DMS79 treated with DMSO at 0.1 percent for 48 hours (cell line): ENCODE data around the gene NAGPA.
"Not testable (repeated sequence)": the region's sequence is repeated elsewhere in the genome, so short reads cannot be mapped to it uniquely, and the experiment has no call there.

Source experiments
- DNase-seq: peaks from one replicate; lab custom pipeline; 2025; lab: John Stamatoyannopoulos, UW

Gene NAGPA

DNA sequence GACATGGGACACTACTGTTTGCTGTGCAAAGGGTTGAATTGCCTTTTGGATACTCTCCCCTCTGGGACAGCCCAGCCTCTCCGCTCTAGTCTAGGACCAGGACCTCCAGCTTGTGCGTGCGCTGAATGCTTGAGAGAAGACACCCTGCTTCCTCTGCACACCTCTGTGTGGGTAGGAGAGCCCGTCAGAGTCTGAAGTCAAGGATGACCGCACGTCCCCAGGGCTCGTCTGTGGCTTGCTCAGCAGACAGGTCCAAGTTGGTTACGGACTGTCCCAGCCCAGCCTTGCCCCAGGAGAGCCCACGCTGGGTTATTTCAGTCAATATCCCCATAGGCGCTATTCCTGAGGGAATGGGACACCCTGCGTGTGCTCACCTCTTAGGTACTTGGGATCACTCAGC lies 28.3 kb upstream of the NAGPA start:
- DNase-seq: no peak

DNA sequence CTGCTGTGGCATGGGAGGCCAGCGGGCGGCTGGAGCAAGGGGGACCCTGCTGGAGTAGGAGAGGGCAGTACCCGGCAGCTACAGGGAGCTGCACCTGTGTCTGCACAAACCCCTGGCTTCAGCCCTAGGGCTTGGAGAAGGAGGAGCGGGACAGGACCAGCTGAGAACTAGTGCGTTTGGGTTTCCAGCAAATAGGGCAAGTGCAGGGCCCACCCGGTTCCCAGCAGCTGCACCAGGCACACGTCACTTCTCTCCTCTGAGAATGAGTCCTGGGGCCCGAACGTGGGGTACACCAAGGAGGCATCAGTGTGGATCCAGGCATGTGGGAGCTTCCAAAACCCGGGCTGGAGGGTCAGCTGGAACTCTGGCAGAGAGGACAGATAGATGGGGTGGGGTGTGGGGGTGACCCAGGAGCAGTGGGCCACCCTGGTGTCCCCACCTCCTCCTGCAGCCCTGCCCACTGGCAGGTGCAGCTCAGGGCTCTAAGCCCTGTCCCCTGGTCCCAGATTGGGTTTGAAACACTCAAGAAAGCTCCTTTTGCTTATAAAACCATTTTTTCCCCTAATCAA lies 26.4 kb upstream of the NAGPA start:
- no peak for DNase-seq

DNA sequence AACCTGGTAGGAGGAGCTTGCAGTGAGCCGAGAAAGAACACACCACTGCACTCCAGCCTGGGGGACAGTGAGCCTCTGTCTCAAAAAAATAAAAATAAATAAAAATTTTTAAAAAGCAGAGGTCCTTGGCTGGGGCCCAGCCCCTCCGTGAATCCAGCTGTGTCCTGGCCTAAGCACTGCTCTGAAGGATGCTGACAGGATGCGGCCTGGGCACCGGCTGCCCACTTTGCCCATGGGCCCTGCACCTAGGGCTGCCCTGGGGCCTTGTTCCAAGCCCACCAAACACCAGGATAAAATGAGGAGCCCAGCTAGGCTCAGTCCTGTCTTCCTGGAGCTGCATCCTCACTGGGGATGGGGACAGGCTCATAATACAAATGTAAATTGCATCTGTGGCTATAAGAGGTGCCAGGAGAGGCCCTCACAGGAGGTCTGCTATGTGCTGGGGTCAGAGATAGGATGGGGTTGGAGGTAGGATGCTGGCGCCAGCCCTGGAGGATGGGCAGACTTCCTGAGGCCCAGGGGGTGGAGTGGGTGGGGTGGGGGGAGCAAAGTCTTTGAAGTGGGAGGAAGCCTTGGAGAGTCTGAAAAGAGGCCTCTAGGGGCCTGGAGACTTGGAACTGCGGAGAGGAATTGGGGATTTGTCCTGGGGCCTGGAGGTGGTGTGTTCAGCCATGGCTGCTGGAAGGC lies 25.8 kb upstream of the NAGPA start:
- DNase-seq: no peak

DNA sequence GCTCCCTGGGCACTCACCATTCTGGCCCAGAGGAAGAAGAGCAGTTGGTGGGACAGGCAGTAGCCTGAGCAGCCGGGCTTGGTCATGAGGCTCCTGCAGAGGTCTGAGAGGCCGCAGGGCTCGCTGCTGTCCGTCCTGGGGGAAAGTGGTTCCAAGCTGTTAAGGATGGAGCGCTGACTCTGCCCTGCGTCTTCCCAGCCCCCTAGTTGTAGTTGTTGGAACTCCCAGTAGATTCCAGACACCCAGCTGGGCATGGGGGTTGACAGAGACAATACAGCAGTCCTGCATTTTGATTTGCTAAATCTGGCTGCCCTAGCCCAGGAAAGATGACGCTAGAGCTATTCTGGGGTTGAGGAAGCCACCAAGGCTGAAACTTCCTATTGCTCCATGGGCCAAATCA lies 24.7 kb upstream of the NAGPA start:
- DNase-seq: no peak

DNA sequence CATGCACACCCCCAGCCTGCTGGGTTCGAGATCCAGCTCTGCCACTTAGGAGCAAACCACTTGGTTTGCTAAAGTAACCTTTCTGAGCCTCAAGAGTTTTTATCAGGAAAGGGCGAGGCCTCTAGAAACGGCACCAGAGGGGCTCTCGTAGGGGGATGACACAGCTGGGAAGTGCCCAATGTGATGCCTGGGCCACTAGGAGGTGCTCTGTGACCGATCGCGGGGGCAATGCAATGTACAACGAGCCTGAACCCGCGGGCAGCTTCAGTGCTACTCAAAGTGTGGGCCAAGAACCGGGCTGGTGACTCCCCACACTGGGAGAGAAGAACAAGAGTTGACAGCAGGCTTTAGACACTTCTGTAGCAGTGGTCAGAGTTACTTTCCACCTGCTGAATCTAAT lies 22.6 kb upstream of the NAGPA start:
- DNase-seq: no peak

DNA sequence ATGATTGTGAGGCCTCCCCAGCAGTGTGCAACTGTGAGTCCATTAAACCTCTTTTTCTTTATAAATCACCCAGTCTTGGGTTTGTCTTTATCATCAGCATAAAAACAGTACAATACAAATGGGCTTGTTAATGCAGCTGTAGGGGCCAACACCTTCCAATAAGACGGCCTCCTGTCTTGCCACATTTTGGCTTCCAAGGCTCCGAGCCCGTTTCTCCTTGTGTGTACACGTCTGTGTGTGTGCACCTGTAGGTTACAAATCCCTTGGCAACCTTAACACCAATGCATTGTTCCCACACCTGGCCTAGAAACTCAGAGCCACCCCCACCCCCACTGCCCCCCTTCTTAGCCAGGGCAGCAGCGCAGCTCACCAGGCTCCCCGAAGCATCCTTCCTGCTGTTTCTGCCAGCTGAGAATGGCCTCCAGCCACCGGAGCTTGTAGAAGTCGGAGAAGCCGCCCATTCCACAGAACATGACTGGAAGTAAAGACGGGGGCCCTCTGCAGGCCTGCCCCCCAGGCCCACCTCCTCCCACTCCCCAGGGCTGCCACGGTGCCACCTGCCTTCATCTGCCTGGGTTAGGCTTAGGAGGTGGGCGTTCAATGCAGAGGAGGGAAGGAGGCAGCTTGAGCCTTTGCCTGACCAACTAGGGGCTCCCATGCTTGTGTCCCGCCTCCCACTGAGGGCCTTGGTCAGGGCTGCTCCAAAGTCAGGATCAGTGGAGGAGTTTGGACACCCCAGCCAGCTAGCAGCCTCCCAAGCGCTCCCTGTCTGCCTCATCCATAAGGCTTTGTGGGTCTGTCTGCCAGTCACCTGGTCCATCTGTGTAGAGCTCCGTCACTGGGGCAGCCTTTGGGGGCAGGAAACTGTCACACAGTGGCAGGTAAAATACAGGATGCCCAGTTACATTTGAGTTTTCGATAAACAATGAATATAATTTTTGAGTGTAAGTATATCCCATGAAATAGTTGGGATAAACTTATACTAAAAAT lies 21.4 kb upstream of the NAGPA start:
- DNase-seq: no peak

DNA sequence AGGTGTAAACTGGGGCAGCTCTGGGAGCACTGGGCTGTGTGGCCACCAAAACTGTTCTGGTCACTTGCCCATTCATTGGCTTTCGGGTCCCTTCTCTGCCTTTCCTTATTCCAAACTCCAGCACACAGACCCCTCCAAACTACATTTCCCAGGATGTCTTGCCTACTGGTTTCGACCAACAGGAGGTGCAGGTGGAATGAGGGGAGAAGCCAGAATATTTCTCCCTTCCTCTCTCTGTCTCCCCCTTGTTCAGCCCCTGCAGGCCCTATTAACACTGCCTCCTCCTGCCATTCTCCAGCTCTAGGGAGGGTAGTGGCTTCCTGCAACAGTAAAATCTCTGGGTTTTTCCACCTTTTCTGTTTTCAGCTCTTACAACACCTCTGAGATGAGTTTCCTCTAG lies 13.2 kb upstream of the NAGPA start:
- no peak for DNase-seq

DNA sequence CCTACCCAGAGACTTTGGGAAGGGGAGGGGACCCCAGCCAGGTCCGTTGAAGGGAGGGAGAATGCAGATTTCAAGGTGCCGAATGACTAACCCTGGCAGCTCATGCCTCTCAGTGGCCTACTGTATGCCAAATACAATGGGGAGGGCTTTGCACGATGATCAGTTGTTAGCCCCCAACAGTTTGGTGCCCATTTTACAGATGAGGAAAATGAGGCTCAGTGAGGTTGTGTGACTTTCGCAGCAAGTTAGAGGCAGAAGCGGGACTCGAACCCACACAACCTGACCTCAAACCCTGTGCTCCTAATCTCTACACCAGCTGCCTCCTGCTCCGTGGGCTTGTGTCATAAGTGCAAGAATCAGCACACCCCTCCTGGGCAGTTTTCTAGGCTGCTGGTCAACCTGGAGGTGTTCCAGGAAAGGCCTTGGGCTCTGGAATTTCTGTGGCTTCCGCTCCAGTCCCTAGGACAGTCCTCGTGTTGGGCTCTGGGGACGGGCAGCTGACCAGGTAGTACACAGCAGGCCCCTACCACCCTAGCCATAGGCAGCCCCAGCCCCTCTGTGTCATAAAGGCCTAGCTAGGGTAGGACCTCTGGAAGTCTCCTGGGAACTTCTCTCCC lies 11.9 kb upstream of the NAGPA start:
- DNase-seq: no peak

DNA sequence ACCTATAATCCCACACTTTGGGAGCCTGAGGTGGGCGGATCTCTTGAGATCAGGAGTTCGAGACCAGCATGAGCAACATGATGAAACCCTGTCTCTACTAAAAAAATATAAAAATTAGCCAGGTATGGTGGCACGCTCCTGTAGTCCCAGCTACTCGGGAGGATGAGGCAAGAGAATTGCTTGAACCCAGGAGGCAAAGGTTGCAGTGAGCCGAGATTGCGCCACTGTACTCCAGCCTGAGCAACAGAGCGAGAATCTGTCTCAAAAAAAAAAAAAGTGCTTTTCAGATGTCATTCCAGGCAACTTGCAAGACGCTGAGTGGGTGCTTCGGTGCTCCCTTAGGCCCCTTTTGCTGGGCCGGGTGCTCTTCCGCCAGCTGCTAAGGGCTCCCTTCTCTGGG lies 10.8 kb upstream of the NAGPA start:
- not testable (repeated sequence) for DNase-seq

DNA sequence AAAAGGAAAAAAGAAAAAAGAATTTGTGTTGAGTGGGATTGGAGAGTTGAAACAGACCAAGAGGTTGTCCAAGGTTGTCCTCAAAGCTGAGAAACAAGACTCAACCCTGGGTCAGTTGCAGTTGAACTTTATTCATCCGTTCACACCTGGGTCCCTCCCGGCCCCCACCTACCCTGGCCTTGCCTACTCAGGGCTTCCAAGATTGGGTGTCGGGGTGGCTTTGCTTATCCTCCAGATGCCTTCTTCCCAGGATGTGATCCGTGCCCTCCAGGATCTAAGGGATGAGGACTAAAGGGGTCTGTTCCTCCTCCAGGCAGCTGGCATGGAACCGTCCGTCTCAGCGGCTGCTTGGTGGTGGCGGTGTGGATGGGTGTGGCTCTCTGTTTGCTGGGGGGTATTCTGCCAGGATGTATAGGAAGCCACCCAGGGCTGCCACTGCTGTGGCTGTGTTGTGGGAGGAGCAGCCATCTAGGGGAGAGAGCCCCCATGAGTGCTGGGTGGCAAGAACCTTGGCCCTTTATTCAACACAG lies 10.3 kb upstream of the NAGPA start:
- DNase-seq: no peak

DNA sequence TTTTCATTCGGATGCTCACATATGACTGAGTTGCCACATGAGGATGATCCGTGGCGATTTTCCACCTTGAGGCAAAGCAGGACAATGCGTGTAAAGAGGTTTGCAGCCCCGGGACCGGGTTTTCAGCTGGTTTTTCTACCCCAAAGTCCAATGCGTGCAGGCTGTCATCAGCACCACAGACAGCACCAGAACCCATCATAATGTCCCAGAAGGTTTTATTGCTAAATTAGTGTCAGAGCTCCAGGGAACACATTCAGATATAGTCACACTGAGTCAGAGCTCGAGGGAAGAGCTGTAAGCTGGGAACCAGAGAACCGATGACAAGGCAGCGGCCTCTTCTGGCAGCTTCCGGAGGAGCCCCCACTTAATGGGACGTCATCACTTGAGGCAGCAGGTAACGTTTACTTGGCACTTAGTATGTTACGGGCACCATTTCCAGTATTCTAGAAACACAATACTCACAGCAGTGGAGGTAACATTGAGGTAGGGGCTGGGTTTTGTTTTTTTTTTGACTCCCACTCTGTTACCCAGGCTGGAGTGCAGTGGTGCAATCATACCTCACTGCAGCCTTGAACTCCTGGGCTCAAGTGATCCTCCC lies 8.9 kb upstream of the NAGPA start:
- no peak for DNase-seq

DNA sequence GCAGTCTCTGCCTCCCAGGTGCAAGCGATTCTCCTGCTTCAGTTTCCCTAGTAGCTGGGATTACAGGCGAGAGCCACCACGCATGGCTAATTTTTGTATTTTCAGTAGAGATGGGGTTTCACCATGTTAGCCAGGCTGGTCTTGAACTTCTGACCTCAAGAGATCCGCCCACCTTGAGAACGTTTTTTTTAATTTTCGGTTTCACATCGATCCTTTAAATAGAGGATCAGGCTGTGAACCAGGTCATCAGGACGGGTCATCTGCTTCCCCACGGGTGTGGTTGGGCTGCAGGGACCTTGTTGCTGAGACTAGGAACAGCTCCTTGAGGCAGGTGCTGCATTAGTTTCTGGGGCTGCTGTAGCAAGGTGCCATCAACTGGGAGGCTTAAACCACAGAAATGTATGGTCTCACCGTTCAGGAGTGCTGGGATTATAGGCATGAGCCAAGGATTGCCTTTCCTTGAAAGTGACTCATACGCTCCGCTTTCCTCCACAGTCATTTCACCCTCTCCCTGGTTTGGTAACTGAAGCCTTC lies 7.9 kb upstream of the NAGPA start:
- no peak for DNase-seq

DNA sequence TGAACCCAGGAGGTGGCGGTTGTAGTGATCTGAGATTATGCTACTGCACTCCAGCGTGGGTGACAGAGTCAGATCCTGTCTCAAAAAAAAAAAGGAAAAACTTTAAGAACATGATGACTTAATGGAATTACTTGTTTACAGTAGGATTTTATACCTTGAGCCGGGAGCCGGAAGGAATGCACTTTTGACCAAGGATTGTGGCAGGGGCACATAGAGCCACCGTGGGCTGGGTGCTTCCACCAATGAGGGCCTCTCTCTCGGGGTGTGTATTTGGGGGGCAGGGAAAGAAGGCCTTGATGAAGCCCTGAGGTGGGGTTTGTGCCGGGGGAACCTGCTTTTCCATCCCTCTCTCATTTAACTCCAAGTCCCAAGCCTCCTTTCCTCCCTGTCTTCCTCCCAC lies 6.7 kb upstream of the NAGPA start:
- DNase-seq: no peak

DNA sequence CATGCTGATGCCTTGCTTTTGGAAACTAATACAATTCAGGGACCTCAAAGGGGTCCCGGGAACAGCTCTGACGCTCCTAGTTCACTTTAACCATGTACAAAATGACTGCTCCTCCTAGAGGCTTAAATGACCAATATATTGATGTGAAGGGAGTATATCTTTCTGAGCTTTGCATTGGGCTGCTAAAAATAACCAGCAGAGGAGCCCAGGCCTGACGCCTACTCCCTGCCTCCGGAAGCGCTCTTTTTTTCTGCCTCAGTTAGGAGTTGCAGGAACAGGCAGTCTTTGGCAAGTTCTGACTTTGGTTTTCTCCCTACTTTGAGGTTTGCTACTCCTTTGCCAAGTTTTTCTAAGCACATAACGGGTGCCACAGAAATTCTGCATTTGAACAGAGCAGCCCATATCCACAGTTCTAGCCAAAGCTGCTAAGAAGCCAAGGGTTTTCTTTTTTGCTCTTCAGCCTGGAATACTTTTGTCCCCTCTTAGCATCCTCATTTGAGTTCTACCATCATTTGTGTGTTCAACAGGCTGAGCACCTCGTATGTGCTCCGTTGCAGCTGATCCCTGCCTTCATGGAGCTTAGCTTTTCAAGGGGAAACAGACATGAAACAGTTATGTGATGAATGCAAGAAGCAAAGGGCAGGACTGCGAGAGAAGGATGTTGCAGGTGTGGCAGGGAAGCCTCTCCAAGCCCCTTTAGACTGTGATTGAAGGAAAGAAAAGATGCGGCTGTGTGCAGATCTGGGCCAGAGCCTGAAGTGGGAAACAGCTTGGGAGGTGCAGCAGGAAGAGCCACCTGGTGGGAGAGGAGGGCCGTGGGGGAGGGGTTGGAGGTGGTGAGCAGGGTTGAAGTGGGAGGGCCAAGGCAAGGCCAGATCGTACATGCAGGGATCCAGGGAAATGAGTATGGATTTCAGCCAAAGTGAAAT lies 2.8 kb upstream of the NAGPA start:
- DNase-seq: peak; percentile 10

DNA sequence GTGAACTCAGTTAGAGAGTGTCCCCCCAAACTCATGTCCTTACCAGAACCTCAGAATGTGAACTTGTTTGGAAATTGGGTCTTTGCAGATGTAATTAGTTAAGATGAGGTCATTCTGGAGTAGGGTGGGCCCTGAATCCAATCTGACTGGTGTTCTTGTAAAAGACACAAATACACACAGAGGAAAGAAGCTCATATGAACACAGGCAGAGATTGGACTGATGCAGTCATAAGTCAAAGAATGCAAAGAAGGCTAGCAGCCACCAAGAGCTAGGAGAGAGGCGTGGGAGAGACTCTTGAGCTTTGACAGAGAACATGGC lies 2.1 kb upstream of the NAGPA start:
- no peak for DNase-seq

DNA sequence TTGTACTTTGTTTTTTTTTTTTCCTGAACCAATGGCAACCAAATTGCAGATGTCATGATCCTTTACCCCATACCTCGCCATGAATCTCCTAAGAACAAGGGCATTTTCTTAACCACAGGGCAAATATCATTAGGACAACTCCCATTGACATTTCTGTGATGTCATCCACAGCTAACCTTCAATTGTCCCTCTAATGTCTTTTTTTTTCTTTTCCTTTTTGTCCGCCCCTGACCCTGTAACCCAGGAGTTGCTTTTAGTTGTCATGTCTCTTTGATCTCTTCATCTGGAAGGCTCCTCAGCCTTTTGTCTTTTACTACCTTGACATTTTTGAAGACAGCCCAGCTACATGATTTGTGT lies 410 bp upstream of the NAGPA start:
- DNase-seq: no peak

DNA sequence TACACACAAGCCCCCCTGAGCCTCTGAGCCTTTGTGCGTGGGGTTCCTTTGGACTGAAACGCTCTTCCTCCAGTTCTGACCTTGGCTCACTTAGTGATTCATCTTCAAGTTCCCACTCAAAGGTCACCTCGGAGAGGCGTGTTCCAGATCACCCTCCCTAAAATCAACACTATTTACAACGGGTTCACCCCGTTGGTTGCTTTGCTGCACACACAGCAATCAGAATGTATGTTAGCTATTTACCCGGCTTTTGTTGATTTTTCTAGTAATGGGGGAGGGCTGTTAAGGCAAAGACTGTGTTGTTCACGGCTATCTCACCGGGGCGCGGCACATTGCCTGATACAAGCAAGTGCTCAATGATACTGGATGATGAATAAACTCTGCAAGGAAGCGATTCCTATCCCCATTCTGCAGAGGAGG lies 977 bp downstream of the NAGPA start:
- no peak for DNase-seq

DNA sequence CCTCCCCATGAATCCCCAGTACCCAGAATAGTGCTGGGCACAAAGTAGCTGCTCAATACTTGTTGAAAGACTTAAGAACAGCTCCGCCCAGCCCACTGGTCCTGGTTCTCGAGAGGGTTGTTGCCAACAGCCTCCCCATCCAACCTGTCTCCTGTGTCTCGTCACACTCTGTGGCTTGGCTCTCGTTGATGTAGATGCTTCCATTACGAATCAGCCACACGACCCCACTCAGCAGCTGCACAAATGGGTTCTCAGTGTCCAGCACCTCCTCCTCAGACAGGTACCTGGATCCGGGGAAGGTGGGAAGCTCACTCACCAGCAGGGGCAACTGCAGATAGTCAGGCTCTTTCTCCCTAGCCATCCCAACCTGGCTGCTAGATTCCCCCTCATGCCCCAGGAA lies 2.1 kb downstream of the NAGPA start:
- DNase-seq: no peak

DNA sequence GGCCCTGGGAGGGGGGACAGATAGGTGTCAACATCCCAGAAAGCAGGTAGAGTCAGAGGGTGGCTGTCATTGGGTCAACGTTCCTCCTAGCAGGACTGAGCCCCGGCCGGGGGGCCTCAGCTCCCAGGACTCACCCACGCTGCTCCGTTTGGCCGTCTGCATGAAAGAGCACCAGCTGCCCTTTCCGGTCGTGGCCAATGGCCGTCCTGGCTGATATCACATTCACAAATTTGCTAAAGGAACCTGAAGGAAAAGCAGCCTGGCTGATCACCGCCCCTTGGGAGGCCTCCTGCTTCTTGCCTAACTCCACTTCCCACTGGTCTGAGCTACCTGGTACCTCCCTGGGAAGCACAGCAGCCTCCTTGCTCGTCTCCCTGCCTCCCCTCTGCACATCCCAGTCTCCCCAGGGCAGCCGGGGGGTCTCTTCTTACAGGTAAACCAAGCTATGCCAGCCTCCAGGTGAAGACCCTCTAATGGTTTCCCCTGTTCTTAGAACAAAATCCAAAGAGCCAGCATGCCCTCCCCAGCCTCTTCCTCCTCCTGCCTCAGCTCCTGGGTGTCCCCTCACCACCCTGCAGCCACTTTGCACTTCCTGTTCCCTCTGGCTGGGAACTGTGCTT lies 3.4 kb downstream of the NAGPA start:
- DNase-seq: no peak

DNA sequence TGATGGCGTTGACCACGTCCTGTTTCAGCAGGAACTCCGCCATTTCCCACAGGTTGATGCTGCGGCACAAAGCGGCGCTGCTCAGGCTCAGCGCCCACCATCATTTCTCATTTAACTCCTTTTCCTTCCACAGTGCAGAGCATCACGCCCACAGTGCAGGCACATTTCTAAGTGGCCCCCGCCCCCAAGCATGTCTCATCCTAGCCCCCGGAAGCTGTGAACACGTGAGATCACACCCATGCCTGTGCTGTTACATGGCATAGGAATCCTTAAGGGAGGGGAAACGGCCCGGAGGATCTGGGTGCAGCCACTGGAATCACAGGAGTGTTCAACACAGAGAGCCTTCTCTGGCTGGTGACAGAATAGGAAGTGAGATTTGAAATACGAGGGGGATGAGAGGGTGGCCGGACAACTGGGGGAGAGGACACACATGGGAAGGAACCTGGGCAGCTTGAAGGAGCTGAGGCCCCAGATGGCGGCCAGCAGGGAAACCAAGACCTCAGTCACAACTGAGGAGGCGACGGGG lies 4.7 kb downstream of the NAGPA start:
- no peak for DNase-seq
